Smooth muscle cell (in vitro differentiated cells): ENCODE measurements around the gene GRIP1. TPM values are rescaled to one million over a fixed set of nuclear protein-coding genes. Genes with fewer than 3 reads are reported as not detected.

Source experiments
- DNase-seq: peaks from one replicate; lab custom pipeline; 2025; ENCODE audit not compliant: unreplicated experiment; lab: John Stamatoyannopoulos, UW
- H2AFZ ChIP-seq: fragments of 200-600 bp; sonication (generic); 2 replicates; pipeline ENCODE4 v1.6.0; 2016; ENCODE audit warnings: antibody characterized with exemption, low read depth, mild to moderate bottlenecking
- H3F3A ChIP-seq: fragments of 200-600 bp; sonication (generic); 2 replicates; pipeline ENCODE4 v1.6.0; 2017; ENCODE audit warnings: antibody characterized with exemption, low read depth
- H3K27ac ChIP-seq: fragments of 200-600 bp; sonication (generic); 2 replicates; pipeline ENCODE4 v1.5.1; 2016; ENCODE audit warnings: low read depth, mild to moderate bottlenecking
- H3K27me3 ChIP-seq: fragments of 200-600 bp; sonication (generic); 2 replicates; pipeline ENCODE4 v1.6.1; 2016; ENCODE audit warnings: low read depth, mild to moderate bottlenecking
- H3K36me3 ChIP-seq: fragments of 200-600 bp; sonication (generic); 2 replicates; pipeline ENCODE4 v1.5.1; 2016; ENCODE audit warnings: low read depth
- H3K4me1 ChIP-seq: fragments of 200-600 bp; sonication (generic); 2 replicates; pipeline ENCODE4 v1.5.1; 2016; ENCODE audit warnings: low read depth
- H3K4me2 ChIP-seq: fragments of 200-600 bp; sonication (generic); 2 replicates; pipeline ENCODE4 v1.6.0; 2016; ENCODE audit warnings: mild to moderate bottlenecking
- H3K4me3 ChIP-seq: fragments of 200-600 bp; sonication (generic); 2 replicates; pipeline ENCODE4 v1.5.1; 2016; ENCODE audit warnings: mild to moderate bottlenecking
- H3K79me2 ChIP-seq: fragments of 200-600 bp; sonication (generic); 2 replicates; pipeline ENCODE4 v1.6.0; 2016; ENCODE audit warnings: low read depth, mild to moderate bottlenecking
- H3K9ac ChIP-seq: fragments of 200-600 bp; sonication (generic); 2 replicates; pipeline ENCODE4 v1.6.0; 2016; ENCODE audit warnings: low read depth
- H3K9me3 ChIP-seq: fragments of 200-600 bp; sonication (generic); replicated peaks from 2 replicates; pipeline ENCODE4 v1.5.1; 2016; ENCODE audit warnings: low read depth
- H4K20me1 ChIP-seq: fragments of 200-600 bp; sonication (generic); 2 replicates; pipeline ENCODE4 v1.6.0; 2016; ENCODE audit warnings: low read depth
- CTCF ChIP-seq: fragments of 200-600 bp; sonication (generic); IDR thresholded peaks from 2 replicates; pipeline ENCODE4 v1.5.1; 2017; ENCODE audit warnings: borderline replicate concordance, mild to moderate bottlenecking, antibody characterized with exemption; ENCODE audit not compliant: insufficient read depth, poor library complexity, severe bottlenecking
- WGBS: methylation state at CpG from one replicate; pipeline ENCODE4 v1.1.7; 2016; ENCODE audit warnings: low lambda C conversion rate; 5-methylcytosine and 5-hydroxymethylcytosine counted together
- polyA plus RNA-seq: library from polyadenylated mRNA; unstranded; fragments of >200 nt; fragmentation: Nextera tagmentation; extraction: Ambion mirVana; gene quantifications from 2 replicates; pipeline ENCODE4 v1.2.1, GENCODE V29; 2016
- total RNA-seq: library from RNA; depleted of rRNA; stranded (reverse); fragments of >200 nt; gene quantifications from 2 replicates; pipeline ENCODE4 v1.2.3, GENCODE V29; 2014

Gene GRIP1
- total and polyA plus RNA-seq, 2 experiments from 2014 or later = 4.0 to 5.9 TPM

DNA sequence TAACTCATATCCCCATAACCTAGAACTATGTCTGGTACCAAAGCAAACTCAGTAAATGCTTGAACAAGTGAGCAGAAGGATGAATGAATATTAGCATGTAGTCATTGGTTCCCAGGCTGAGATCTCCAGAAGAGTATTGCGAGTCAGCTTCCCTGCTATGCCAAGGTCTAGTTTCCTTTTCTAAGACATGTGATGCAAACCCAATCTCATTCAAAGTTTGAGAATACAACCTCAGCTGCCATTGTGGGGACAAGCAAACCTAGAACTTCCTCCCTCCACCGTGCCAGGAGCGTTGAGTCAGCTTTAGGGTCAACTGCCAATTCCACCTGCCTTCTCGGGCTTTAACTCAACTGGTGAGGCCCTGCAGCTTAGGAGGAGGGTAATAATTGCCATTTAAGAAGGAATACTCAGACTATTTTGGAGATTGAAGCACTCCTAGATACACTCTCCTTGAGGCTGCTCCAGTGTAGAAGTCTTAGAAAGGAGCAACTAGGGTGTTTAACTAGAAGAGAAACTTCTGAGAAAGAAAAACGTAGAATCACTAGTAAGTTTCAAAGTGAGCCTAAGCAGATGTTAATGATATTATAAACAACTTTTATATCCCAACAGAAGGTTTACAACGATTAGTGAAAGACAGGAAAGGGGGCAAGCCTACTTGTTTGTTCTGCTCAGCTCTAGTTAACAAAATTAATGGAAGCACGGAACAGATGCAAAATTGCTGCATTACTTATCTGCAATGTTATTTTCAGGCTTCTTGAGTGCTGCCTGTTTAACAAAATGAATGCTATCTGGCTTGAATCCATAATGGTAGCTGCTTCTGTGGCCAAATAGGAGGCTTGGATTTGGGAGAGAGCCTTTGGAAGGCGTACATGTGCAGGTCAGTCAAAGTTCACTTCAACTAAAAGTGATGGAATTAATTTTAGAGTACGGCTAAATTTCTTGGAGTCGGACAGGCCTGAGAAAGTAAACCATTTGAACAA lies 279.7 kb downstream of the GRIP1 start:
- Histone ChIP-seq H3K9me3 (no peaks in the 10 kb centered on the region), H3K79me2 (no peaks in the 10 kb centered on the region), H3K36me3 (no peaks in the 10 kb centered on the region), H3K9ac (no peak overlapping the region), H3K4me1 (no peaks in the 10 kb centered on the region), H3F3A (no peaks in the 10 kb centered on the region), H3K27ac (no peak overlapping the region), H2AFZ (no peak overlapping the region), H3K4me2 (no peak overlapping the region), H4K20me1 (no peaks in the 10 kb centered on the region), H3K27me3 (no peaks in the 10 kb centered on the region), H3K4me3 (no peak overlapping the region)
- no peak for TF ChIP-seq CTCF
- 90% methylated on average over 10 of the region's 10 CpGs for WGBS
- DNase-seq = no peak

- Histone ChIP-seq H3F3A (no peaks in the 10 kb centered on the region), H4K20me1 (no peaks in the 10 kb centered on the region), H3K36me3 (no peaks in the 10 kb centered on the region), H3K27ac (no peak overlapping the region), H3K9ac (no peak overlapping the region), H3K4me3 (no peak overlapping the region), H3K9me3 (no peaks in the 10 kb centered on the region), H3K79me2 (no peaks in the 10 kb centered on the region), H3K4me1 (no peaks in the 10 kb centered on the region), H3K27me3 (no peaks in the 10 kb centered on the region), H2AFZ (no peak overlapping the region), H3K4me2 (no peak overlapping the region)
- DNase-seq = no peak
- no peak for TF ChIP-seq CTCF
- 87% methylated on average over 5 of the region's 5 CpGs for WGBS
Measured at GRCh38 chr12:66397574-66398290, 281.1 kb downstream of the GRIP1 start.

- H3K27ac ChIP-seq = no peak overlapping the region
- no peaks in the 10 kb centered on the region for H4K20me1 ChIP-seq
- H2AFZ ChIP-seq = no peak overlapping the region
- no peaks in the 10 kb centered on the region for H3K36me3 ChIP-seq
- no peak for TF ChIP-seq CTCF
- no peaks in the 10 kb centered on the region for H3F3A ChIP-seq
- H3K9me3 ChIP-seq = no peaks in the 10 kb centered on the region
- WGBS = 61% methylated on average over 5 of the region's 5 CpGs
- DNase-seq = no peak
- no peaks in the 10 kb centered on the region for H3K4me1 ChIP-seq
- no peaks in the 10 kb centered on the region for H3K27me3 ChIP-seq
- no peak overlapping the region for H3K4me2 ChIP-seq
- H3K9ac ChIP-seq = no peak overlapping the region
- no peak overlapping the region for H3K4me3 ChIP-seq
- no peaks in the 10 kb centered on the region for H3K79me2 ChIP-seq
Measured at GRCh38 chr12:66393890-66394289, 285.0 kb downstream of the GRIP1 start.
